UCSD-AML1 (cell line): ENCODE measurements around the gene SLC38A11.
"Not testable (repeated sequence)": the region's sequence is repeated elsewhere in the genome, so short reads cannot be mapped to it uniquely, and the experiment has no call there.

Experiments
- DNase-seq: peaks from one replicate; lab custom pipeline; 2025; ENCODE audit not compliant: unreplicated experiment; lab: John Stamatoyannopoulos, UW

Gene SLC38A11

DNA sequence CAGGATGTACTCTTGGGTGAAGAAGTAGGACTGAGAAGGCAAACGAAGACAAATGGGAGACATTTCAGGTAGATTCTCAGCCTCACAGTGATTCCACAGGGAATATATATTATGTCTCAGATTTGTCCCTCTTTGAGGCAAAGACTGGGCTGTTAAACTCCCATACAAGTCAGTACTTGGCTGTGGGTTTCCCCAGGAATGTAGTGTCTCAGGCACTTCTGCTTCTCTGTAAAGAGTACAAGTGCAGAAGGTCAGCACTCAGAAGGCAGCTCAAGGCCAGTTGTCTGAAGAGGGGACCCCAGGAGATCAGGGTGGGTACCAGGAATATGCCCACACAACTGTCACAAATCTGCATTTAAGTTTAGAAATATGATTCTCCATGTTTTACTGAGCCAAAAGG, 73.8 kb downstream of the SLC38A11 start:
- DNase-seq, result no peak

DNA sequence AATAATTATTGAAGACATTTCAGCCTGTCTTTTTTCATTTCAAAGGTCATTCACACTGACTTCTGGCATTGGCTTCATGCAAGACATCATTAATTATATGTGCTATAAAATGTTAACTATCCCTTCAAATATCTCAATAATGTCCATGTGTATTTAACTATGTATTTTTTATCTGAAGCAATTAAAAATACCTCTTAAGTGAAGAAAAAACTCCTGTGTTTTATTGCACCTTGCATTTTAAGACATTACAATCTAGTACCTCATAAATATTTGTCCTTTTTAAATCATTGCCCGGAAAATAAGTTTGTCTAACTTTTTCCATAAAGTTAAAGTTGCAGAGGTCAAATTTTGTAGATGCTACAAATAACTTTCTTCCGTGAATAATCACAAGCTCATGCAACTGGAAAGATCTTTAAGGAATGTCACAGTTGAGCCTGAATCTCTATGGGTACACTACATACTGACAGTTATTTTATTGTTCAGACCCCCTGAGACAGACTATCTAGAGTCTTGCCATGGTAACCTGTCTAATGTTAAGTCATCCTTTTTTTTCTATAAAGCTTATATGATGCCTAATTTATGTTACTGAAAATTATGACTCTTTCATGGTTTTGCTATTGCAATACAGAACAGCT, 75.3 kb downstream of the SLC38A11 start:
- DNase-seq, result no peak

GRCh38 chr2:164877927-164878326, 77.4 kb downstream of the SLC38A11 start:
- no peak for DNase-seq

DNA sequence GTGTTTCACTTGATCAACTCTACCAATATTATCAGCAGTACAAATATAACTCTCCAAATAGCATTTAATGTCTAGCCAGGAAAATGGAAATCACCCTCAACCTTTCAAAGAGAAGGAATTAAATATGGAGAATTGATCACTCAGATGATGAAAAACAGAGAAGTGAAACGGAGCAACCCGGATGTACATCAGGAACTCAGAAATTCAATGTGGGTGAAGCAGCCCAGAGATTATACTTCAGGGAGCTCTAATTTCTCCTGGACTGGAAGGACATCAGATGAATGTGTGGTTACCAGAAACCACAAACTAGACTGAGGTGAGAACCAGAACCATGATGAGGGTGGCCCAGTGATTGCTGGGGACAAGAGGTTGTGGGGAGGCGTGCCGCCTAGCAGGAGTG, 78.2 kb downstream of the SLC38A11 start:
- peak; percentile 8 for DNase-seq

DNA sequence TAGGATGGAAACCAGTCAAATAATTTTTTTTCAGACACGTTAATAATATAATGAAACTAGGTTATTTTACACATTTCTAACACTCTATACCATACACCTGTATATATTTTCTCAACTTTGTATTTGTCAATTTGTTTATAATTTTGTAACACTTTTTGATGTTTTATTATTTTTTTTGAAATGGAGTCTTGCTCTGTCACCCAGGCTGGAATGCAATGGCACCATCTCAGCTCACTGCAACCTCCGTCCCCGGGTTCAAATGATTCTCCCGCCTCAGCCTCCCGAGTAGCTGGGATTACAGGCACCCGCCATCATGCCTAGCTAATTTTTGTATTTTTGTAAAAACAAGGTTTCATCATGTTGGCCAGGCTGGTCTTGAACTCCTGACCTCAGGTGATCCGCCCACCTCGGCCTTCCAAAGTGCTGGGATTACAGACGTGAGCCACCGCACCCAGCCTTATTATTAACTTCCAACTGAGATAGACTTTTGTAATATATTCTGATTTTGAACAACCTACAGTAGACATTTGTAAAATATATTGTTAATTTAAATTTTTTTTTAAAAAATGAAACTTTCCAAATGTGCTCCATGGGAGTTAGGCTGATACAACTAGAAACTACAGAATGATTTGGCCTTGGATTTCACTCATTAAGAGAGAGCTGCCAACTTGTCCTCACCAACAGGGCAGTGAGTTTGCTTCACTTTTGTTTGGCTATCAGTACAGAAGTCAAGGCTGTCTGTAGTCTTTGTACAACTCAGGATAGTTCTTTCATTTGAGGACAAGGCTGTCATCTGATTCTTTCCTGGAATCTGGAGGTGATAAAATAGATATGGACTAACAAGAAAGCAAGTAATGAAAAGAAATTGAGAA, 79.8 kb downstream of the SLC38A11 start:
- DNase-seq, result no peak

- no peak for DNase-seq
These were observed 82.0 kb downstream of the SLC38A11 start for GRCh38 chr2:164873210-164873908.

GRCh38 chr2:164871404-164871803, 83.9 kb downstream of the SLC38A11 start:
- DNase-seq, result no peak

GRCh38 chr2:164869420-164869772, 85.9 kb downstream of the SLC38A11 start:
- DNase-seq, result no peak

- no peak for DNase-seq
These were observed 86.5 kb downstream of the SLC38A11 start for GRCh38 chr2:164868563-164869419.

- no peak for DNase-seq
These were observed 87.4 kb downstream of the SLC38A11 start for GRCh38 chr2:164867779-164868397.

- DNase-seq, result not testable (repeated sequence)
These were observed 88.9 kb downstream of the SLC38A11 start for GRCh38 chr2:164866381-164866780.

DNA sequence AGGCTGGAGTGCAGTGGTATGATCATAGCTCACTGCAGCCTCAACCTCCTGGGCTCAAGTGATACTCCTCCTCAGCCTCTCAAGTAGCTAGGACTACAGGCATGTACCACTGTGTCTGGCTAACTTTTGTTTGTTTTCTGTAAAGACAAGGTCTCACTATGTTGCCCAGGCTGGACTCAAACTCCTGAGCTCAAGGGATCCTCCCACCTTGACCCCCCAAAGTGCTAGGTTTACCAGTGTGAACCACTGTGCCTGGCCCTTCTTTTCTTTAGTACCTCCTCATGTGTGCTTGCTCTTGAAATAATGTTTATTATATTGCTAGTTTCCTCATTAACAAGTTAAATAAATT, 94.7 kb downstream of the SLC38A11 start:
- no peak for DNase-seq

DNA sequence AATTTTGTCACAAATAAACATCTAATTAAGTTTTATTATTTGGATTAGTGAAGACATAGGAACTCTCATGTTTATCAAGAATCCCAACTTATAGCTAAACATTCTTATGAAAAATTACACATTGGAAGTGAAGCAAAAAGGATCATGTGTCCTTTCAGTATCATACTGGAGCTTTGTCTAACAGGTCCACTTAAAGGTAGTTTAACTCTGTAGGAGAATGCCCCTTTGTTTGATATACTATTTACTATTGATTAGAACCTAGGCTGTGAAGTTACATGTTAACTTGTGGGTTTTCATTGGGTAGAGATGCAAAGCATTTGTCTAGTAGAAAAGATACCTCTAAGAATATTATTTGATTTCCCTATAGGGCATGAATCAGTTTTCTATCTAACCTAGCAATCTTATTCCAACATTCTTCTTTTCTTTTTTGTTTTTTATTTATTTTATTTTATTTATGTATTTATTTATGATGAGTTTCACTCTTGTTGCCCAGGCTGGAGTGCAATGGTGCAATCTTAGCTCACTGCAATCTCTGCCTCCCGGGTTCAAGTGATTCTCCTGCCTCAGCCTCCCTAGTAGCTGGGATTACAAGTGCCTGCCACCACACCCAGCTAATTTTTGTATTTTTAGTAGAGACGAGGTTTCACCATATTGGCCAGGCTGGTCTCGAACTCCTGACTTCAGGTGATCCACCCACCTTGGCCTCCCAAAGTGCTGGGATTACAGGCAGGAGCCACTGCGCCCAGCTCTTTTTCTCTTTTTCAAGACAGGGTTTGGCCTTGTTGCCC, 95.2 kb downstream of the SLC38A11 start:
- DNase-seq, result not testable (repeated sequence)

DNA sequence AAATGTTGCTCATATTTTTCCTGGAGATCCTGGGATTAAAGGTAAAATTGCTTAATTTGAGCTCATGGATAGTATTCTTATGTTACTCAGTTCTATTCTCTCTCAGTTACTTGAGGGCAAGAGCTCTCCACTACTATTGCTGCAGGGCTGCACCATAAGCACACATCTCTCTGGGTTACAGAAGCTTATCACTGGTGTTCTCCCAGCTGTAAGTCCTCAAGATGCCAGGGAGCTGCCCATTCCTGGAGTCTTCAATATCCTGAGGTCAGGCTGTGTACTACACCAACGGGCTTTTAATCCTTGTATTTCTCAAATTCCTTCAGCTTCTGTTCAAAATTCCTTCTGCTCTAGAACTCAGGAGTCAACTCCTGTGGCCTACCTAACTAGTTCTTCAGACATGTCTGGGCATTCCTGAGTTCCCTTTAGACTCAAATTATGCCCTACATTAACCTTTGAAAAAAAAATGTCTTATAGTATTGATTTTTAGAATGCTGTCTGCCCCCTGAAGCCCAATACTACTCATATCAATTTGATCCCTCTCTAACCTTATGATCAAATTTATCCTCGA, 96.0 kb downstream of the SLC38A11 start:
- no peak for DNase-seq

DNA sequence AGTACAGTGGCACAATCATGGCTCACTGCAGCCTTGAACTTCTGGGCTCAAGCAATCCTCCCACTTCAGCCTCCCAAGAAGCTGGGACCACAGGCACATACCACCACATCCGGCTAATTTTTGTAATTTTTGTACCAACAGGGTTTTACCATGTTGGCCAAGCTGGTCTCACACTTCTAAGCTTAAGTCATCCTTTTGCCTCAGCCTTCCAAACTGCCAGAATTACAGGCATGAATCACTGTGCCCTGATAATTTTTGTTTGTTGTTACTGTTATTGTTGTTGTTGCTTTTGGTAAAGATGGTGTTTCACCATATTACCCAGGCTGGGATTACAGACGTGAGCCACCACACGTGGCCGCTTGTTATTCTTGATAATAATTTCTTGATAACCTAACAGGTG, 103.2 kb downstream of the SLC38A11 start:
- no peak for DNase-seq

DNA sequence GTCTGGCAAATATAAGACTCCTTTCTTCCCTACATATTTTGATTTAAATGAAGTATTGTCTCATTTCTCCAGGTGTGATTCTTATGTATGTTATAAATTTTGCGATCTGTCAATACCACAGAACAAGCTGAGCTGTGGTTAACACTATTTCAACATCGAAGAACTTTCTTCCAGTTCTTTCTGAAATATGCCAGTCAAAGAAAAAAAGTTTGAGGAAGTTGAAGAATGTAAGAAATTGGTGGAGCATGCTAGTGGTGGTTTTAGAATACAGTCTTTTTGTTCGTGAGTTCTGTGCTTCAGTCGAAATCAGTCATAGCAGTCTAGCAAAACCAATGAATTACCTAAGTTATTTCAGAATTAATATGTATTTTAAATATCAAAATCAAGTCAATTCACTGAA, 105.1 kb downstream of the SLC38A11 start:
- DNase-seq, result no peak

DNA sequence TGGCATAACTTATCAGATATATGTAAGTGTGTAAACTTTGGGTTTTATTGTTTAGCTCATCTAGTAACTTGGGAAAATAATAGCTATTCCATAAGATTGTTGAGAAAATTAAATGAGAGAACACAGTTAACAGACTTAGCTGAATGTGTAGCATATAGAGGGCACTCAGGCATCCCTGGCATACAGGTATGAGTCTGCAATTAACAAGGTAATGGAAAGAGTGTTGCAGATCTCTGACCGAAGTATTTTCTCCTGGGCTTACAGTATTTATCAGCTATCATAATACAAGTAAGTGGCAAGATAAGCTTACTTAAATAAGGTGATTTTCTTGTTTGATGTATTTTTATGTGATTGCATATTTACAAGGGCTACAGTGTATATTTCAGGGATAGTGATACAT, 105.8 kb downstream of the SLC38A11 start:
- DNase-seq, result no peak

GRCh38 chr2:164847981-164848741, 107.2 kb downstream of the SLC38A11 start:
- DNase-seq, result peak; percentile 4

GRCh38 chr2:164847291-164847690, 108.0 kb downstream of the SLC38A11 start:
- no peak for DNase-seq
